Measurements from ENCODE around the gene UFD1. TPM values are rescaled to one million over a fixed set of nuclear protein-coding genes. Genes with fewer than 3 reads are reported as not detected.

The UFD1 gene
- total RNA-seq, 2 experiments from 2014 or later = 68.5 to 77.4 TPM

- H3K36me3 ChIP-seq (ENCODE audit: insufficient read depth, low read length) = peaks cover 13% of the 10 kb centered on the region
- Mint-ChIP-seq H3K27ac (peak overlapping the region; percentile 95), H3K36me3 (ENCODE audit: low read depth) (peaks cover 33% of the 10 kb centered on the region), H3K4me3 (peak overlapping the region; percentile 97), H3K4me1 (ENCODE audit: low read depth) (peaks cover 61% of the 10 kb centered on the region), H3K27me3 (no peaks in the 10 kb centered on the region), H3K9me3 (no peaks in the 10 kb centered on the region)
- H3K4me3 ChIP-seq (ENCODE audit: low read length) = peak overlapping the region; percentile 84
- H3K4me1 ChIP-seq (ENCODE audit: insufficient read depth, low read length) = peaks cover 43% of the 10 kb centered on the region
- ATAC-seq (ENCODE audit: poor library complexity) = peak; percentile 35
- H3K27ac ChIP-seq (ENCODE audit: low read depth in 1 of 2, low read length in 2 of 2) = peak overlapping the region; percentile 54 to 60
- H3K27me3 ChIP-seq (ENCODE audit: control insufficient read depth in 1 of 2, insufficient read depth in 2 of 2, low read length in 2 of 2) = no peaks in the 10 kb centered on the region
- no peak for TF ChIP-seq CTCF (IDR thresholded peaks at IDR 0.05)
- POLR2A ChIA-PET = interaction anchor here (2.5 to 5.7 kb wide), 3 partner anchors 10 to 48 kb away, joined by 21 to 94 read pairs (median 54); partner anchors contain the start of genes C22orf39, CDC45 and UFD1
- CTCF ChIA-PET = interaction anchor here (0.8 kb wide), 1 partner anchor 17 kb away, joined by 3 read pairs; the partner anchor contains the start of gene C22orf39
- DNase-seq = peak in 11 of 14 experiments; percentile 9 to 69 (median 47)
- no peaks in the 10 kb centered on the region for H3K9me3 ChIP-seq (ENCODE audit: control insufficient read depth in 1 of 2, insufficient read depth in 1 of 2, low read length in 2 of 2)
- intact Hi-C loops (cut with DNase I, micrococcal nuclease) = loop anchor here (5.0 kb wide), 2 partner anchors 47 to 138 kb away; partner anchors contain the start of genes CDC45 (in 1 of the 2), CLTCL1 (in 1 of the 2) and UFD1 (in 1 of the 2)
Observed at GRCh38 chr22:19429950-19430889, 48.8 kb downstream of the UFD1 start.

- no peak for DNase-seq
- peaks cover 6% of the 10 kb centered on the region for H3K36me3 Mint-ChIP-seq (ENCODE audit: low read depth)
- no peaks in the 10 kb centered on the region for H3K27me3 Mint-ChIP-seq
- peaks cover 16% of the 10 kb centered on the region for H3K36me3 ChIP-seq (ENCODE audit: insufficient read depth, low read length)
- ATAC-seq (ENCODE audit: poor library complexity) = no peak
- H3K4me1 Mint-ChIP-seq (ENCODE audit: low read depth) = peaks cover 91% of the 10 kb centered on the region
- no peak for TF ChIP-seq CTCF (IDR thresholded peaks at IDR 0.05)
- no peak overlapping the region for H3K4me3 ChIP-seq (ENCODE audit: low read length)
- ChIA-PET POLR2A (no interaction called here), CTCF (interaction anchor here (0.6 to 0.7 kb wide), 2 partner anchors 38 to 342 kb away, joined by 3 to 4 read pairs; no protein-coding TSS in a partner anchor)
- no peaks in the 10 kb centered on the region for H3K27me3 ChIP-seq (ENCODE audit: control insufficient read depth in 1 of 2, insufficient read depth in 2 of 2, low read length in 2 of 2)
- H3K4me1 ChIP-seq (ENCODE audit: insufficient read depth, low read length) = peaks cover 61% of the 10 kb centered on the region
- peak overlapping the region; percentile 82 for H3K27ac Mint-ChIP-seq
- intact Hi-C loops (cut with DNase I, micrococcal nuclease) = no loop called here
- H3K9me3 ChIP-seq (ENCODE audit: control insufficient read depth in 1 of 2, insufficient read depth in 1 of 2, low read length in 2 of 2) = no peaks in the 10 kb centered on the region
- H3K27ac ChIP-seq (ENCODE audit: low read depth in 1 of 2, low read length in 2 of 2) = no peak overlapping the region
- no peaks in the 10 kb centered on the region for H3K9me3 Mint-ChIP-seq
- no peak overlapping the region for H3K4me3 Mint-ChIP-seq
Observed at GRCh38 chr22:19424186-19424500, 54.9 kb downstream of the UFD1 start.

- CTCF ChIA-PET = no interaction called here
- Mint-ChIP-seq H3K9me3 (no peaks in the 10 kb centered on the region), H3K36me3 (ENCODE audit: low read depth) (peaks cover 6% of the 10 kb centered on the region), H3K27ac (peak overlapping the region; percentile 82), H3K4me3 (peak overlapping the region; percentile 12), H3K4me1 (ENCODE audit: low read depth) (peaks cover 91% of the 10 kb centered on the region), H3K27me3 (no peaks in the 10 kb centered on the region)
- H3K4me1 ChIP-seq (ENCODE audit: insufficient read depth, low read length) = peaks cover 57% of the 10 kb centered on the region
- H3K9me3 ChIP-seq (ENCODE audit: control insufficient read depth in 1 of 2, insufficient read depth in 1 of 2, low read length in 2 of 2) = no peaks in the 10 kb centered on the region
- intact Hi-C loops (cut with DNase I, micrococcal nuclease) = no loop called here
- no peak overlapping the region for H3K4me3 ChIP-seq (ENCODE audit: low read length)
- peaks cover 16% of the 10 kb centered on the region for H3K36me3 ChIP-seq (ENCODE audit: insufficient read depth, low read length)
- no peak for DNase-seq
- POLR2A ChIA-PET = interaction anchor here (1.6 kb wide), 1 partner anchor 9 kb away, joined by 10 read pairs; the partner anchor contains the start of genes HIRA and MRPL40
- ATAC-seq (ENCODE audit: poor library complexity) = no peak
- no peak overlapping the region for H3K27ac ChIP-seq (ENCODE audit: low read depth in 1 of 2, low read length in 2 of 2)
- no peaks in the 10 kb centered on the region for H3K27me3 ChIP-seq (ENCODE audit: control insufficient read depth in 1 of 2, insufficient read depth in 2 of 2, low read length in 2 of 2)
- TF ChIP-seq CTCF (IDR thresholded peaks at IDR 0.05) = no peak
Observed at GRCh38 chr22:19422440-19423301, 56.3 kb downstream of the UFD1 start.

Data from CD4-positive, alpha-beta T cell (primary cell).